SK-N-SH (cell line): ENCODE measurements around the gene TRPT1. TPM values are rescaled to one million over a fixed set of nuclear protein-coding genes. Genes with fewer than 3 reads are reported as not detected.

ENCODE experiments used
- CTCF ChIA-PET: fragments of 300-600, 350-600 bp; formaldehyde crosslinking; extraction: SDS; loops from one replicate; lab custom pipeline; 2021; lab: Yijun Ruan, JAX
- POLR2A ChIA-PET: fragments of 350-600 bp; sonication (Branson Sonifier 250); formaldehyde crosslinking; extraction: SDS; loops from one replicate; lab custom pipeline; 2020; ENCODE audit warnings: antibody characterized with exemption, inconsistent platforms; lab: Yijun Ruan, JAX
- DNase-seq: peaks from one replicate; pipeline ENCODE4 v3.0.0; 2012
- H2AFZ ChIP-seq: fragments of 200-600 bp; sonication (generic); 2 replicates; pipeline ENCODE4 v1.8.1; 2016; ENCODE audit warnings: antibody characterized with exemption, mild to moderate bottlenecking, low read depth
- H3F3A ChIP-seq: fragments of 200-600 bp; sonication (generic); replicated peaks from 2 replicates; pipeline ENCODE3; 2016; ENCODE audit warnings: antibody characterized with exemption, mild to moderate bottlenecking; ENCODE audit not compliant: insufficient read depth
- H3K27ac ChIP-seq, 2 experiments: fragments of 200-500 bp in 1 of 2; fragments of 200-600 bp in 1 of 2; sonication (Bioruptor generic) in 1 of 2; sonication (generic), shearing (Covaris generic) in 1 of 2; 2 replicates each; pipeline versions ENCODE4 v1.5.1 to v1.6.1; 2014 to 2016; ENCODE audit warnings: low read depth in 2 of 2, inconsistent platforms in 1 of 2, low read length in 1 of 2, mild to moderate bottlenecking in 1 of 2, mixed read lengths in 1 of 2
- H3K27me3 ChIP-seq: fragments of 200-600 bp; sonication (generic), shearing (Covaris generic); 2 replicates; pipeline ENCODE4 v1.6.1; 2016; ENCODE audit warnings: mixed run types; ENCODE audit not compliant: insufficient read depth
- H3K36me3 ChIP-seq, 2 experiments: fragments of 200-500 bp in 1 of 2; fragments of 200-600 bp in 1 of 2; sonication (Bioruptor generic) in 1 of 2; sonication (generic) in 1 of 2; replicated peaks in 1 of 2; 2 replicates each; pipeline versions ENCODE3 to v1.5.1; 2014 to 2016; ENCODE audit warnings: low read length in 1 of 2, mild to moderate bottlenecking in 1 of 2; ENCODE audit not compliant: insufficient read depth in 2 of 2, control insufficient read depth in 1 of 2
- H3K4me1 ChIP-seq, 2 experiments: fragments of 200-500 bp in 1 of 2; fragments of 200-600 bp in 1 of 2; sonication (Bioruptor generic) in 1 of 2; sonication (generic), shearing (Covaris generic) in 1 of 2; 2 replicates each; pipeline versions ENCODE4 v1.5.1 to v1.6.1; 2014 to 2016; ENCODE audit warnings: low read depth in 1 of 2, low read length in 1 of 2, mixed run types in 1 of 2; ENCODE audit not compliant: insufficient read depth in 2 of 2, control insufficient read depth in 1 of 2
- H3K4me2 ChIP-seq: fragments of 200-600 bp; sonication (generic), shearing (Covaris generic); 2 replicates; pipeline ENCODE4 v1.6.1; 2017; ENCODE audit warnings: mixed run types
- H3K4me3 ChIP-seq, 2 experiments: fragments of 200-500 bp in 1 of 2; fragments of 200-600 bp in 1 of 2; sonication (Bioruptor generic) in 1 of 2; sonication (generic), shearing (Covaris generic) in 1 of 2; 2 replicates each; pipeline versions ENCODE4 v1.5.1 to v1.8.1; 2014 to 2016; ENCODE audit warnings: low read depth in 2 of 2, inconsistent platforms in 1 of 2, low read length in 1 of 2, mild to moderate bottlenecking in 1 of 2, mixed read lengths in 1 of 2, moderate library complexity in 1 of 2
- H3K79me2 ChIP-seq: fragments of 200-600 bp; sonication (generic); 2 replicates; pipeline ENCODE4 v1.8.1; 2017; ENCODE audit warnings: mild to moderate bottlenecking; ENCODE audit not compliant: insufficient read depth
- H3K9ac ChIP-seq: fragments of 200-600 bp; sonication (generic); 2 replicates; pipeline ENCODE4 v1.6.1; 2017; ENCODE audit warnings: mixed run types
- H3K9me2 ChIP-seq: fragments of 200-600 bp; sonication (generic); 2 replicates; pipeline ENCODE4 v1.6.1; 2017; ENCODE audit warnings: mixed run types
- H3K9me3 ChIP-seq: fragments of 200-600 bp; sonication (generic); 2 replicates; pipeline ENCODE4 v1.6.1; 2017; ENCODE audit warnings: mixed run types, mild to moderate bottlenecking, moderate library complexity
- H4K20me1 ChIP-seq: fragments of 200-600 bp; sonication (generic); 2 replicates; pipeline ENCODE4 v1.6.1; 2017; ENCODE audit warnings: mild to moderate bottlenecking, mixed run types; ENCODE audit not compliant: insufficient read depth
- CHD2 ChIP-seq: fragments of 150-350 bp; IDR thresholded peaks from 2 replicates; pipeline ENCODE4 v1.6.1; 2018; ENCODE audit warnings: low read length; ENCODE audit not compliant: partially characterized antibody
- EP300 ChIP-seq, 2 experiments: IDR thresholded peaks; 2 replicates each; pipeline versions ENCODE4 v1.4.0 to v1.6.1; 2012; ENCODE audit warnings: borderline replicate concordance in 1 of 2, low read depth in 1 of 2, low read length in 1 of 2
- FOXJ3 ChIP-seq: sonication (generic); formaldehyde crosslinking; IDR thresholded peaks from 2 replicates; pipeline ENCODE4 v1.5.1; 2020; ENCODE audit warnings: mild to moderate bottlenecking, missing genetic modification reagents
- GATA2 ChIP-seq: sonication (generic); formaldehyde crosslinking; IDR thresholded peaks from 2 replicates; pipeline ENCODE4 v1.5.0; 2020; ENCODE audit warnings: mild to moderate bottlenecking, missing genetic modification reagents
- MEF2A ChIP-seq: IDR thresholded peaks from 2 replicates; pipeline ENCODE4 v1.4.0; 2012; ENCODE audit warnings: low read depth, borderline replicate concordance
- MXI1 ChIP-seq: IDR thresholded peaks from 2 replicates; pipeline ENCODE4 v1.6.1; 2012; ENCODE audit warnings: mild to moderate bottlenecking, low read depth, low read length, improper control_type of control experiment
- POLR2AphosphoS5 ChIP-seq: IDR thresholded peaks from 2 replicates; pipeline ENCODE4 v1.6.1; 2012; ENCODE audit warnings: low read depth, low read length
- RAD21 ChIP-seq: IDR thresholded peaks from 2 replicates; pipeline ENCODE4 v1.6.1; 2012; ENCODE audit warnings: mild to moderate bottlenecking, low read length
- RCOR1 ChIP-seq: fragments of 150-350 bp; IDR thresholded peaks from 2 replicates; pipeline ENCODE4 v1.6.1; 2017; ENCODE audit warnings: antibody characterized with exemption, low read length
- SIN3A ChIP-seq: IDR thresholded peaks from 2 replicates; pipeline ENCODE4 v1.6.1; 2012; ENCODE audit warnings: low read depth, mild to moderate bottlenecking, low read length, moderate library complexity, borderline replicate concordance
- SMC3 ChIP-seq: IDR thresholded peaks from 2 replicates; pipeline ENCODE4 v1.6.1; 2012; ENCODE audit warnings: low read depth, low read length, improper control_type of control experiment
- TAF1 ChIP-seq: IDR thresholded peaks from 2 replicates; pipeline ENCODE4 v1.6.1; 2012; ENCODE audit warnings: low read depth, mild to moderate bottlenecking, low read length, moderate library complexity, borderline replicate concordance
- TCF12 ChIP-seq: IDR thresholded peaks from 2 replicates; pipeline ENCODE4 v1.4.0; 2012
- YY1 ChIP-seq: IDR thresholded peaks from 2 replicates; pipeline ENCODE4 v1.4.0; 2012; ENCODE audit warnings: low read depth, mild to moderate bottlenecking
- WGBS: methylation state at CpG from one replicate; pipeline ENCODE4 v1.1.6; 2017; ENCODE audit warnings: low lambda C conversion rate; 5-methylcytosine and 5-hydroxymethylcytosine counted together
- polyA plus RNA-seq, 3 experiments: library from polyadenylated mRNA; depleted of rRNA; stranded (reverse); fragments of >200 nt; gene quantifications; 2 replicates each; pipeline ENCODE4 v1.2.3, GENCODE V29; 2012
- TF ChIP-seq, protein P1 (sequence below): fragments of 200-600 bp; sonication (generic); IDR thresholded peaks from 2 replicates; pipeline ENCODE4 v1.6.1; 2017; ENCODE audit warnings: antibody characterized with exemption, mild to moderate bottlenecking, moderate library complexity
- TF ChIP-seq, protein P2 (sequence below): IDR thresholded peaks from 2 replicates; pipeline ENCODE4 v1.4.0; 2012; ENCODE audit warnings: low read depth

TRPT1 gene
- polyA plus RNA-seq, 1 of the 3 experiments (the other 2 are of a cell fraction): 62.4 TPM

- WGBS: 71% methylated on average over 7 of the region's 10 CpGs
- Histone ChIP-seq H3F3A (peaks cover 16% of the 10 kb centered on the region), H3K36me3 (peaks cover 27 to 31% of the 10 kb centered on the region in 2 experiments), H3K4me1 (peaks cover 12 to 55% of the 10 kb centered on the region in 2 experiments; a peak in 3 of 4 replicates), H3K27ac (peak overlapping the region in 1 of 2 experiments; percentile 94; a peak in 2 of 4 replicates), H3K4me3 (no peak overlapping the region), H2AFZ (no peak overlapping the region), H4K20me1 (no peaks in the 10 kb centered on the region), H3K79me2 (no peaks in the 10 kb centered on the region; the same call in none of the 2 replicates), H3K27me3 (no peaks in the 10 kb centered on the region), H3K9me2 (no peaks in the 10 kb centered on the region), H3K4me2 (no peak overlapping the region), H3K9me3 (no peaks in the 10 kb centered on the region), H3K9ac (no peak overlapping the region)
- ChIA-PET POLR2A (interaction anchor here (1.0 to 2.8 kb wide), 9 partner anchors 9 to 53 kb away, joined by 3 to 41 read pairs (median 5); partner anchors contain the start of genes FKBP2, NUDT22, PLCB3 and PPP1R14B), CTCF (interaction anchor here (0.9 to 5.7 kb wide), 12 partner anchors 11 to 496 kb away, joined by 3 to 119 read pairs (median 6); partner anchors contain the start of genes NUDT22, PLCB3, PPP1R14B and TRPT1)
- peak; percentile 93 for TF ChIP-seq GATA2
- TF ChIP-seq MXI1: peak; percentile 88
- TF ChIP-seq SMC3: peak; percentile 6; the same call in 1 of the 2 replicates
- TF ChIP-seq SIN3A: no peak
- TF ChIP-seq, protein P1, sequence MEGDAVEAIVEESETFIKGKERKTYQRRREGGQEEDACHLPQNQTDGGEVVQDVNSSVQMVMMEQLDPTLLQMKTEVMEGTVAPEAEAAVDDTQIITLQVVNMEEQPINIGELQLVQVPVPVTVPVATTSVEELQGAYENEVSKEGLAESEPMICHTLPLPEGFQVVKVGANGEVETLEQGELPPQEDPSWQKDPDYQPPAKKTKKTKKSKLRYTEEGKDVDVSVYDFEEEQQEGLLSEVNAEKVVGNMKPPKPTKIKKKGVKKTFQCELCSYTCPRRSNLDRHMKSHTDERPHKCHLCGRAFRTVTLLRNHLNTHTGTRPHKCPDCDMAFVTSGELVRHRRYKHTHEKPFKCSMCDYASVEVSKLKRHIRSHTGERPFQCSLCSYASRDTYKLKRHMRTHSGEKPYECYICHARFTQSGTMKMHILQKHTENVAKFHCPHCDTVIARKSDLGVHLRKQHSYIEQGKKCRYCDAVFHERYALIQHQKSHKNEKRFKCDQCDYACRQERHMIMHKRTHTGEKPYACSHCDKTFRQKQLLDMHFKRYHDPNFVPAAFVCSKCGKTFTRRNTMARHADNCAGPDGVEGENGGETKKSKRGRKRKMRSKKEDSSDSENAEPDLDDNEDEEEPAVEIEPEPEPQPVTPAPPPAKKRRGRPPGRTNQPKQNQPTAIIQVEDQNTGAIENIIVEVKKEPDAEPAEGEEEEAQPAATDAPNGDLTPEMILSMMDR: no peak
- TF ChIP-seq, protein P2, sequence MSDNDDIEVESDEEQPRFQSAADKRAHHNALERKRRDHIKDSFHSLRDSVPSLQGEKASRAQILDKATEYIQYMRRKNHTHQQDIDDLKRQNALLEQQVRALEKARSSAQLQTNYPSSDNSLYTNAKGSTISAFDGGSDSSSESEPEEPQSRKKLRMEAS: no peak
- TF ChIP-seq POLR2AphosphoS5: no peak
- TF ChIP-seq MEF2A: no peak
- TF ChIP-seq CHD2: peak; percentile 60
- TF ChIP-seq EP300 (IDR thresholded peaks at IDR 0.05; ENCODE audit: borderline replicate concordance in 1 of 2, low read depth in 1 of 2, low read length in 1 of 2): peak in 1 of 2 experiments; percentile 96; a peak in 2 of 4 replicates
- TF ChIP-seq RCOR1: peak; percentile 78
- TF ChIP-seq RAD21: no peak
- peak; percentile 83 for DNase-seq
Measured at GRCh38 chr11:64264371-64264852, 38.4 kb upstream of the TRPT1 start.

GRCh38 chr11:64263947-64264317, 37.9 kb upstream of the TRPT1 start:
- Histone ChIP-seq H2AFZ (no peak overlapping the region), H3K27me3 (no peaks in the 10 kb centered on the region), H3K9me2 (no peaks in the 10 kb centered on the region), H3K4me3 (no peak overlapping the region), H3K4me1 (peaks cover 10 to 54% of the 10 kb centered on the region in 2 experiments; a peak in 3 of 4 replicates), H4K20me1 (no peaks in the 10 kb centered on the region), H3K9ac (no peak overlapping the region), H3K9me3 (no peaks in the 10 kb centered on the region), H3F3A (peaks cover 11% of the 10 kb centered on the region), H3K27ac (peak overlapping the region in 1 of 2 experiments; percentile 94; a peak in 2 of 4 replicates), H3K4me2 (no peak overlapping the region), H3K36me3 (peaks cover 27 to 32% of the 10 kb centered on the region in 2 experiments), H3K79me2 (no peaks in the 10 kb centered on the region; the same call in none of the 2 replicates)
- CTCF ChIA-PET: interaction anchor here (0.9 to 5.7 kb wide), 13 partner anchors 10 to 495 kb away, joined by 3 to 119 read pairs (median 5); partner anchors contain the start of genes NUDT22, PLCB3, PPP1R14B and TRPT1
- POLR2A ChIA-PET: interaction anchor here (1.0 to 2.8 kb wide), 9 partner anchors 8 to 54 kb away, joined by 3 to 41 read pairs (median 5); partner anchors contain the start of genes FKBP2, NUDT22, PLCB3 and PPP1R14B
- 93% methylated on average over 4 of the region's 8 CpGs for WGBS
- TF ChIP-seq FOXJ3 (CRISPR knock-in tag) (0 out of 2 replicates have a peak, but pooled peaks have one; percentile 26), YY1 (no peak), TAF1 (no peak), TCF12 (no peak), MEF2A (no peak)
- TF ChIP-seq, protein P2: no peak
- DNase-seq: no peak
